ENCODE measurements around the gene DLAT.

DNA sequence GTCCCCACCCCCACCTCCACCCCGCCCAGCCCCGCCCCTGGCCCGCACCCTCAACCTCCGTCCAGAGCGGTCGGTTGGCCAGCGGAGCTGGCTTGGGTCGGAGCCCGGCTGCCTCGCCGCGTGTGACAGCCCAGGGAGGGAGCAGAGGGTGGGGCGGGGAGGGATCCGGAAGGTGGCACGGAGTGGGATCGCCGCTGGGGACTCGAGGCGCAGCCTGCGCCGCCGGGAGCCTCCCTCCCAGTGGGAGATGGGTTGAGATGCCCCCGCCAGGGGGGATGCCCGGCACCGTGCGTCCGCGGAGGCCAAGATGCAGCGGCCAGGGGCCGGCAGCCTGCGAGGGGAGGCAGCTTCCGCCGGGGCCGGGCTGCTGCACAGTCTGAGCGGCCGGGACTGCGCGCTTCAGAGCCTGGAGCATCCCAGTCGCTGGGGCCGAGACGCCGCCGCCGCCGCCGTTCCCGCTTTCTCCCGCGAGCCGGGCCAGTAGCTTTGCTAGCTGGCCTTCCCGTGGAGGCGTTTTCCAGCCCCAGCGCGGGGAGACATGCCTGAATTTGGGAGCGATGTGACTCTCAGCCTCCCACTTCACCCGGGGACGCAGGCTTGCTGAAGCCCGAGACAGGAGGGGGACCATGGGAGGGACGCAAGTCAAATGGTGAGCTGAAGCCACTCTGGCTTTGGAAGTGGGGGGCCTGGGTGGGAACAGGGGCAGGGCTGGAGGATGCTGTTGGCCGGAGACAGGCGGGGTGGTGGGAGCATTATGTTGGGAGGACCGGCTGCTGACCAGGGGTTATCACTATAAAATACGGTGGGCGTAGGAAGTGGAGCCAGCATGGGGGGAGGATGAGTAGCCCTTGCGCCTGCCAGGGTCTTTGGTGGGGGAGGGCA is 47.8 kb upstream of the DLAT start:
- TF ChIP-seq, protein P1, sequence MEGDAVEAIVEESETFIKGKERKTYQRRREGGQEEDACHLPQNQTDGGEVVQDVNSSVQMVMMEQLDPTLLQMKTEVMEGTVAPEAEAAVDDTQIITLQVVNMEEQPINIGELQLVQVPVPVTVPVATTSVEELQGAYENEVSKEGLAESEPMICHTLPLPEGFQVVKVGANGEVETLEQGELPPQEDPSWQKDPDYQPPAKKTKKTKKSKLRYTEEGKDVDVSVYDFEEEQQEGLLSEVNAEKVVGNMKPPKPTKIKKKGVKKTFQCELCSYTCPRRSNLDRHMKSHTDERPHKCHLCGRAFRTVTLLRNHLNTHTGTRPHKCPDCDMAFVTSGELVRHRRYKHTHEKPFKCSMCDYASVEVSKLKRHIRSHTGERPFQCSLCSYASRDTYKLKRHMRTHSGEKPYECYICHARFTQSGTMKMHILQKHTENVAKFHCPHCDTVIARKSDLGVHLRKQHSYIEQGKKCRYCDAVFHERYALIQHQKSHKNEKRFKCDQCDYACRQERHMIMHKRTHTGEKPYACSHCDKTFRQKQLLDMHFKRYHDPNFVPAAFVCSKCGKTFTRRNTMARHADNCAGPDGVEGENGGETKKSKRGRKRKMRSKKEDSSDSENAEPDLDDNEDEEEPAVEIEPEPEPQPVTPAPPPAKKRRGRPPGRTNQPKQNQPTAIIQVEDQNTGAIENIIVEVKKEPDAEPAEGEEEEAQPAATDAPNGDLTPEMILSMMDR (IDR thresholded peaks at IDR 0.05), result no peak
- TF ChIP-seq POLR2A (IDR thresholded peaks at IDR 0.05), result no peak

Measured in lower leg skin (tissue), 3 donors.